HG02943 (cell line): Measurements from ENCODE around the gene SYNDIG1.
"Not testable (repeated sequence)": the region's sequence is repeated elsewhere in the genome, so short reads cannot be mapped to it uniquely, and the experiment has no call there.

Experiments used
- ATAC-seq: cut with Tn5 transposase; IDR thresholded peaks from one replicate; pipeline ENCODE4 v1.9.1; 2021; ENCODE audit warnings: mild to moderate bottlenecking, low read depth, moderate library complexity; ENCODE audit not compliant: unreplicated experiment

The SYNDIG1 gene

DNA sequence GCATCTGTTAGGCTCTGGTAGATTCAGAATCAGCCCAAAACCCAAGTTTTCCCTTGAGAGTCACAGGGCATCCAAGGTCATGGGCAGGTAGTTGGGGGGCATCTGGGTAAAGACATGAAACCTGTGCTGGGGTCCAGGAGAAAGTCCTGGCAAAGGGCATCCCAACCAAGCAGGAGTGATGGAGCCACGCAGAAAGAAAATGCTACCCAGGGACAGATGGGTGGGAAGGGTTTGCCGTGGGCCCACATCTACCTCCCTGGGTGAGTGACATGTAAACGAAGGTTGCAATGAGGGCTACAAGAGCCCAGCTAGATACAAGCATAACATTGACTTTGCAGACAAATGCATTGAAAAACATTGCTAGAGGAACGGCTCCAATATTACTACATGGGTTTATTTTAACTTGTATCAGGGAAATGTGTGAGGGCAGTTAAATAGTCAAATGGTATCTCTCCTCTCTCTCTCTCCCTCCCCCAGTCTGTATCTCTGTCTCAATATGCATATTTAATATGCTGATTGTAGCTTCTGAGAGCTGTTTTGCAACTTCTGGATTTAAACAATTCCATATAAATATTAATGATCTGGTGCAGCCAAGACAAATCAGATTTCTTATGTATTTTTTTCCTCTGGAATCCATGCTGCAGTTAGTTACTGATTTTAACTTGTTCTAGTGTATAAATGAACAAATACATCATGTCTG lies 135.7 kb downstream of the SYNDIG1 start:
- no peak for ATAC-seq

DNA sequence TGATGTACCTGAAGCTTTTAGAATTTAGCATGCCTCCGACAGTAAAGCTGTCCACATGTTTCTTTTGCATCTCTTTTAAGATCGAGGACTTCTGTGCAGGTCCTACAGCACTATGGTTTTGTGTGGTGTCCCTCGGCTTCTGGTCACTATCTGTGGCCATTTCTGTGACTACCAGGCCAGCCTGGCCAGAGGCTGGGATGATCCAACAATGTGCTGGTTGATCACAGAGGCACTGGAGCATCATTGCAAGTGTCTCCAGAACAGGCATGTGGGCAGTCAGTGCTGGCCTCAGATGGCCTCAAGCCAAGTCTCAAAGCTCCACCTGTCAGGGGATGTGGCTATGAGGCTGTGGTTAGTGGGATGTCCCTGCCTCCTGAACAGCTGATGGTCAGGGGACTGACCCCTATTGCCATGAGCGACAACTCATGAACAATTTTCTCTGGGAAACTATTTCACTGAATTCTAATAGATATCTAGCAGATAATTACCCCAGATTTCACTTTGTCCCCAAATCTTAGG lies 136.6 kb downstream of the SYNDIG1 start:
- ATAC-seq, result no peak

GRCh38 chr20:24607402-24607801 lies 138.0 kb downstream of the SYNDIG1 start:
- ATAC-seq, result no peak

DNA sequence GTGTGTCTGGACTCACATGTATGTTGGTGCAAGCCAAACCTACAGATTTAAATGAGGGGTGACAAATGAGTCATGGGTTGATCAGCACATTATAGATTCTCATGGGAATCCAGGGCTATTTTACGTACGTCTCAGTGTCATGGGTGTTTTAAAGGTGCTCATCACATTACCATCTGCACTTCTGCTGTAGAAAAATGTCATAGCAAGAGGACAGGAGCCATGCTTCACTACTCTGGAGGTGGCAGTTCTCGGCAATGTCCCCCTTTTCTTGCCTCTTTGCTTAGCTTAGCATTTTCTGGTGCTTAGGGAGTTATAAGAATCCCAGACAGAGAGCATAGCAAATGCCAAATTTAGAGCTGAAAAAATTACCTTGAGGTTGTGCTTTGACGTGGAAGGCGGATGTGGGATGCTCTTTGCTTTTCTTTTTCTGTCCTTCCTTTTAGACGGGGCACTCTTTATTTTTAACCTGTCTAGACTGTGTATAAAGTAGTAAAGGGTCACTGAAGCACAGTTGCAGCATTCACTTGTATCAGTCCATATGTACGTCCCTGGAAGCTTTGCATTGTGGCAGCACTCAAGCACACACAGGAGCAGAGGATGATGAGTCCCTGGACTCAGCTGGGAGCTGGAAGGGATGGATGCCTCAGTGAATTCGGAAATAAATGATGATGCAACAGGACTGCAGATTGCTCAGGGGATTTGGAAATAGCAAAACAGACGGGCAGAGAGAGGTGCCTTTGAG lies 139.7 kb downstream of the SYNDIG1 start:
- no peak for ATAC-seq

- no peak for ATAC-seq
Observed at GRCh38 chr20:24609757-24610156, 140.3 kb downstream of the SYNDIG1 start.

DNA sequence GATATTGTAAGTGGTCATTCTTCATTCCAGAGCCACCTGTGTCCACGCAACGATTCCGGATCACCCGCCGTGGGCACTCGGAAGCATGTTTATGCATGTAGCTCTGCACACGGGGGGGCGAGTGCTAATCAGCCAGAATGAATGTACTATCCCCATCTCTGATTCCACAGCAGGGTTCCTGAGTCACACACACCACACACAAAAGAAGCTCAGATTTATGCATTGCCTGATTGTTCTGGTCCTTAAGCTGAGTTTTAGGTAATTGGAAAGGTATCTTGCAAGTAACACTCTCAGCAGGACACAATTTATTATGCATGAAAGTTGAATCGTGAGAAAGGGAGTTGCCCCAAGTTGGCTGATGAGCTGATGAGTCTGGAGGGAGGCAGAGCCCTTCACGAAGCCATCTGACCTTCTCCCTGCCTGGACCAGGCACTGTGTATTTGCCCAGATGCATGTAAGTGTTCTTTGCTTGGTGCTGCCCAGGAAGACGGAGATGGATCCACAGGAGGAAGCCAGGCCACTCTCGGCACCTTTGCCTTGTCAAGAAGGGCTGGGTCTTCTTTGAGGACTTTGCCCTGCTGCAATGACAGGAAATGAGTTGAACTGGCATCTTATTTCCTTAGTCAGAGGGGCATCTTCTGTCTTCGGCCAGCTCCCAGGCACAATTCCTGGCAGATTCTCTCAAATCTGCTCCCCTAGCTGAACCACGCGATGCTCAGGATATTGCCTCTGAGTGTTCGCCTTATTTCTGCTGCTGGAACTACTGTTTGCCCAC lies 141.1 kb downstream of the SYNDIG1 start:
- ATAC-seq, result no peak

DNA sequence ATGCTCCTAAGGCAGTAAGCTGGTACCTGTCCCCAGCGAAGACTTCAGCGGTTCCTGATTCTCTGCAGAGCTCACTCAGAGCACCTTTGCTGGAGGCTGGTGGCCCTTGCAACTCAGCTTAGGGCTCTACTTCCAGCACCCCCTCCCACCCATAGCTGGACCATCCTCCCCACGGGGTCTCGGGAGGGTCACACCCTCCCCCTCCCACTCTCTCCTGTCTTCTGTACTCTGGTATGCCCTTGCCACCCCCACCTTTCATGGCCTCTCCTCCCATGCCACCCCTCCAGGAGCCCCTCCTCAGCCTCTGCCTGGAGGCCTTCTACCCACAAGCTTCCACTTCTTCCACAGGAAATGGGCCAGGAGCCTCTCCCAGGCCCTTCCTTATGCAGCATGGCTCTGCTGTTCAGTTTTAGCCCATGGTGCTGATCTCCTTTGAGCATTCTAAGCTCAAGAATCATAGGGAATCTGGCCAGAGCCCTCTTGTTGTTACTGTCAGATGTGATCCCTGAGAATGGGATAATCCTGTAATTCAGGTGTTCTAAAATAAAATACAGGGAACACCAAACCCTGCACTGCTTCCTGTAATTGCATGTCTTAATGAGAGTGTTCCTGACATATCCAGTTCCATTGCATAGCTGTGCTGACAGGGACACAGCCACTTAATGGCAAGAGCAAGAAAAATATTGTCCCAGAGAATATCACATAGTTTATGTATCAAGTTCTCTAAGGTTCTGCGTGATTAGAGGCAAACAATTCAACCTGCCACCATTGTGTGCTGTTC lies 142.1 kb downstream of the SYNDIG1 start:
- no peak for ATAC-seq

GRCh38 chr20:24612799-24613775 lies 143.7 kb downstream of the SYNDIG1 start:
- ATAC-seq, result no peak

DNA sequence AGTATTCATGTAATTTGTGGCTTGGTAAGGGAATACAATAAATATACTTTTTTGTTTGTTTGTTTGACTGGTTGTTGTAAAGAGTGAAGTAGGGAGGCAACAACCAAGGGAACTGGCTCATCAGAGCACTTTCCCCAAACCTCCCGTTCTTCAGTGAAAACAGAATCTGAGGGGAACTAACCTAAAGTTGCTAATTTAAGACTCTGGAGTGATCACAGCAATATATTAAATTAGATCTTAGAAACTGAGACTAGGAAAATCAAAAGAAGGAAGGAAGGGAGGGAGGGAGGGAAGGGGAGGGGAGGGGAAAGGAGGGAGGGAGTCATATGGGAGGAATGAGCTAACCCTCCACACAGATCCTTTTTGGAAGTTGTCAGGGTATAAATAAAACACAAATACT lies 144.9 kb downstream of the SYNDIG1 start:
- no peak for ATAC-seq

DNA sequence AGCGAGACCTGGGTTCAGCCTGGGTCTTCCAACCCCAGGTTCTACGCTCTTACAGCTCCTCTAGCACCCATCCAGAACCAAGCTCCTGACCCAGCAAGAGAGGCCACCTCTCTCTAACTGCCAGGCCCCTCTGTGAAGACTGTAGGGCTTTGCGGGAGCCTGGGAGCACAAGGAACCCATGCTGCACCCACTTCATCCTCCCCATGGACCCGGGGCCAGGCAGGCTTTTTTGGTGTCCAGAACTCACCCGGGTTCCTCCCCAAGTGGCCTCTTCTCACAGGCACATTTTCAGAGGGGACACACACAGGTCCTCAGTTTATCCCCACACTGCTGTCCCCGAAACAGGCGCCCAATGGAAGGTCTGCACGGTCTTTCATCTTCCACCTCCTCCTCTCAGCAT lies 145.9 kb downstream of the SYNDIG1 start:
- no peak for ATAC-seq

DNA sequence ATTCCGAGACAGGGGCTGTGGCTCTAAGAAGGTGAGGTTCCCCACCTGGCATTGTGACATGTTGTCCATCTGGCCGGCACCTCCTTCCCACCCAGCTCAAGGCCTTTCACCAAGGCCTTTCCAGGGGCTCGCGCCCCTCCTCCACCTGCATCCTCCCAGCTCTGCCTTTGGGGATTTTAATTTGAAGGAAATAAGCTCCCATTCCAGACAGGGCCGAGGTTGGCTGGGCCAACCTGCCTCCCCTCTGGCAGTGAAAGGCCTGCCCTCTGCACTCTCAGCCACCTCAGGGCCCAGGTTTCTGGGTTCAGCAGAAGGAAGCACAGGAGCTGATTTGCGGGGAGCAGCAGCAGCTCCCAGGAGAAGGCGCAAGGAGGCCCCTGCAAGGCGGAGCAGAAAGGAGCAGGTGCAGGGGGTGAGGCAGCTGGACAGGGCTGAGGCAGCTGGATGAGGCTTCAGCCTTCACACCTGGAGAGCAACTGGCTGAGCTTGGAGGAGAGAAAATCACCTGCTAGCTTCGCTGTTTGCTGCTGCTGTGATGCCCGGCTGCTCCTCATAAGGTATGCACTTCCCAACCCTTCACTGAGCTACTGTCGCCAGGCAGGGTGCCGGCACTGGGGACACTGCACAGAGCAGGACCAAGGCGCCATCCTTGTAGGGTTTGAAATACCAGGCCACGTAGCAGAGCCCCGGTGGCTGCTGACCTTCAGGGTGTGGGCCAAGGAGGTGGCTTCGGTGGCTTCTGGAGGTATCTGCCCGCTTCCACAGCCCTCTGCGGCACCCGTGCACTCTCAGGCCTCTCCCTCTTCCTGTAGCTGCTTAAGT lies 147.0 kb downstream of the SYNDIG1 start:
- ATAC-seq, result no peak

- ATAC-seq, result no peak
Observed at GRCh38 chr20:24617080-24617432, 147.6 kb downstream of the SYNDIG1 start.

GRCh38 chr20:24617757-24618450 lies 148.5 kb downstream of the SYNDIG1 start:
- ATAC-seq, result no peak

- ATAC-seq, result no peak
Observed at GRCh38 chr20:24618739-24619138, 149.3 kb downstream of the SYNDIG1 start.

DNA sequence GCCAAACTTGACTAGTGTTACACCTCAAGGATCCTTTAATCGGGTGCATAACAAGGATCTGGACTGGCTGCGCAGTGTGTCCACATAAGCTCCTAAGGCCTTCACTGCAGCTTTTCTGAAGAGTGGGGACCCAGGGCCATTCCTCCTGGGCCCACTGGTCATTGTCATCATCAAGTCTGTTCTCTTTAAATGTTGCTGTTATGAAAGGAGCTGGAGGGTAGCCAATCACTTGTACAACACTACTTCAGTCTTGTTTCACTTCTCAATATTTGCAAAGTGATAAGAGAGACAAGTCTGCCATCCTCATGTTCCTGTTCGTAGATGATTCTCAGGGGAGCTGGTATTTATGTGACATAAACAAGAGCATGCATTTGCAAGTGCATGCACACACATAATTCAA lies 149.8 kb downstream of the SYNDIG1 start:
- no peak for ATAC-seq

GRCh38 chr20:24620937-24621519 lies 151.6 kb downstream of the SYNDIG1 start:
- ATAC-seq, result no peak

DNA sequence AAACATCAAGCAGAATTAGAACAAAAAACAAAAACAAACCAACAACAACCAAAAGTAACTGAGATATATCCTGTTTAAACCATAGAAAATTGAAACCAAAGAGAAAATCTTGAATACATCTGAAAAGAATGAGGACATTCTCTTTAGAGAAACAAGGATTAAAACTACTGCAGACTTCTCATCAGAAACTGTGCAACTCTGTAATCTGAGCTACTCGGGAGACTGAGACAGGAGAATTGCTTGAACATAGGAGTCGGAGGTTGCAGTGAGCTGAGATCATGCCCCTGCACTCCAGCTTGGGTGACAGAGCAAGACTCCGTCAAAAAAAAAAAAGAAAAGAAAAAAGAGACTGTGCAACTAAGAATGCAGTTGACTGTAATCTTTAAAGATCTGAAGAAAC lies 153.4 kb downstream of the SYNDIG1 start:
- no peak for ATAC-seq

GRCh38 chr20:24626141-24626540 lies 156.7 kb downstream of the SYNDIG1 start:
- ATAC-seq, result not testable (repeated sequence)
